Measurements from ENCODE around the gene RNF220. TPM values are rescaled to one million over a fixed set of nuclear protein-coding genes. Genes with fewer than 3 reads are reported as not detected.

Gene RNF220
- polyA plus RNA-seq, 1 donor from 2014 or later = 142 TPM

- Histone ChIP-seq H3K9ac (ENCODE audit: low read length) (no peak overlapping the region), H2AFZ (ENCODE audit: low read depth, low read length) (no peak overlapping the region)
- TF ChIP-seq POLR2AphosphoS5 (IDR thresholded peaks at IDR 0.05) = no peak
- TF ChIP-seq MXI1 (conservative IDR thresholded peaks at IDR 0.05; ENCODE audit: poor library complexity, severe bottlenecking) = no peak
- no peak for TF ChIP-seq CTCF (IDR thresholded peaks at IDR 0.05; ENCODE audit: poor library complexity, severe bottlenecking)
- no peak for TF ChIP-seq RAD21 (conservative IDR thresholded peaks at IDR 0.05)
- no peak for TF ChIP-seq SMC3 (conservative IDR thresholded peaks at IDR 0.05; ENCODE audit: poor library complexity)
- TF ChIP-seq EP300 (conservative IDR thresholded peaks at IDR 0.05; ENCODE audit: poor library complexity, severe bottlenecking) = no peak
- TF ChIP-seq TAF1 (IDR thresholded peaks at IDR 0.05; ENCODE audit: low read depth) = no peak
- TF ChIP-seq EZH2 (IDR thresholded peaks at IDR 0.05; ENCODE audit: borderline replicate concordance, insufficient read depth, low read length, poor library complexity, severe bottlenecking) = no peak
- no peak for TF ChIP-seq REST (IDR thresholded peaks at IDR 0.05; ENCODE audit: borderline replicate concordance)
These were observed 289.9 kb downstream of the RNF220 start for GRCh38 chr1:44694863-44695478.

GRCh38 chr1:44695671-44696070, 290.6 kb downstream of the RNF220 start:
- H2AFZ ChIP-seq (ENCODE audit: low read depth, low read length) = no peak overlapping the region
- no peaks in the 10 kb centered on the region for H3K36me3 ChIP-seq (ENCODE audit: insufficient read depth, low read length)
- H3K4me3 ChIP-seq (ENCODE audit: low read length) = no peak overlapping the region
- no peaks in the 10 kb centered on the region for H3K9me3 ChIP-seq (ENCODE audit: low read length)
- TF ChIP-seq CTCF (IDR thresholded peaks at IDR 0.05; ENCODE audit: poor library complexity, severe bottlenecking) (no peak), EP300 (conservative IDR thresholded peaks at IDR 0.05; ENCODE audit: poor library complexity, severe bottlenecking) (no peak), RAD21 (conservative IDR thresholded peaks at IDR 0.05) (no peak)
- no peak overlapping the region for H3K27ac ChIP-seq (ENCODE audit: low read length)
- no peaks in the 10 kb centered on the region for H3K79me2 ChIP-seq (replicated peaks; ENCODE audit: insufficient read depth, low read length)
- H4K20me1 ChIP-seq (ENCODE audit: insufficient read depth) = no peaks in the 10 kb centered on the region
- H3F3A ChIP-seq (ENCODE audit: insufficient read depth, low read length, poor library complexity, severe bottlenecking) = no peaks in the 10 kb centered on the region
- no peaks in the 10 kb centered on the region for H3K9me2 ChIP-seq (ENCODE audit: insufficient read depth, low read length)
- no peak overlapping the region for H3K4me2 ChIP-seq (ENCODE audit: low read length)
- no peak overlapping the region for H3K9ac ChIP-seq (ENCODE audit: low read length)
- H3K27me3 ChIP-seq (ENCODE audit: insufficient read depth, low read depth, low read length) = no peaks in the 10 kb centered on the region

More at GRCh38 chr1:44694863-44695478, 289.9 kb downstream of the RNF220 start:
- no peaks in the 10 kb centered on the region for H3K9me3 ChIP-seq (ENCODE audit: low read length)
- no peaks in the 10 kb centered on the region for H4K20me1 ChIP-seq (ENCODE audit: insufficient read depth)
- no peaks in the 10 kb centered on the region for H3K9me2 ChIP-seq (ENCODE audit: insufficient read depth, low read length)
- H3K27ac ChIP-seq (ENCODE audit: low read length) = no peak overlapping the region
- no peaks in the 10 kb centered on the region for H3K79me2 ChIP-seq (replicated peaks; ENCODE audit: insufficient read depth, low read length)
- no peak overlapping the region for H3K4me3 ChIP-seq (ENCODE audit: low read length)
- no peaks in the 10 kb centered on the region for H3K36me3 ChIP-seq (ENCODE audit: insufficient read depth, low read length)
- H3K4me2 ChIP-seq (ENCODE audit: low read length) = no peak overlapping the region
- H3F3A ChIP-seq (ENCODE audit: insufficient read depth, low read length, poor library complexity, severe bottlenecking) = no peaks in the 10 kb centered on the region
- no peaks in the 10 kb centered on the region for H3K27me3 ChIP-seq (ENCODE audit: insufficient read depth, low read depth, low read length)
